Measurements from ENCODE around the gene PFKP.

DNA sequence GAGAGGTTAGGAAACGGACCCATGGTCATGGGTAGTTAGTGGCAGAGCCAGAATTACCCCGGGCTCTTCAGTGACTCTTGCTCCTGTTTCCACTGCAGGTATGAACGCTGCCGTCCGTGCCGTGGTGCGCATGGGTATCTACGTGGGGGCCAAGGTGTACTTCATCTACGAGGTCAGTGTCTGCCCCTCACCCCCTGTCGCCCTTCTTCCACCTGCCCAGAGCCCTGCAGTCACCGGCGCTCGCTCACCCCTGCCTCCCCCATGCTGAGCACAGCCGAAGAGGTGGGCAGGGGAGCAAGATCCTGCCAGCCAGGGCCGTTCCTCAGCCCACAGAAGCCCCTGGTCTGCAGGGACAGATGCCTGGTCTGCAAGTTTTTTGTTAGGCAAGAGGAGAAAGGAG is 14.9 kb downstream of the PFKP start:
- TF ChIP-seq POLR2A (IDR thresholded peaks at IDR 0.05; ENCODE audit: low read length) (no peak), GATA1 (IDR thresholded peaks at IDR 0.05; ENCODE audit: low read depth, low read length) (no peak)
